ENCODE data around the gene CRYBB1. TPM values are rescaled to one million over a fixed set of nuclear protein-coding genes. Genes with fewer than 3 reads are reported as not detected.

The CRYBB1 gene
- total RNA-seq, 1 donor from 2014 or later: 0.55 TPM

DNA sequence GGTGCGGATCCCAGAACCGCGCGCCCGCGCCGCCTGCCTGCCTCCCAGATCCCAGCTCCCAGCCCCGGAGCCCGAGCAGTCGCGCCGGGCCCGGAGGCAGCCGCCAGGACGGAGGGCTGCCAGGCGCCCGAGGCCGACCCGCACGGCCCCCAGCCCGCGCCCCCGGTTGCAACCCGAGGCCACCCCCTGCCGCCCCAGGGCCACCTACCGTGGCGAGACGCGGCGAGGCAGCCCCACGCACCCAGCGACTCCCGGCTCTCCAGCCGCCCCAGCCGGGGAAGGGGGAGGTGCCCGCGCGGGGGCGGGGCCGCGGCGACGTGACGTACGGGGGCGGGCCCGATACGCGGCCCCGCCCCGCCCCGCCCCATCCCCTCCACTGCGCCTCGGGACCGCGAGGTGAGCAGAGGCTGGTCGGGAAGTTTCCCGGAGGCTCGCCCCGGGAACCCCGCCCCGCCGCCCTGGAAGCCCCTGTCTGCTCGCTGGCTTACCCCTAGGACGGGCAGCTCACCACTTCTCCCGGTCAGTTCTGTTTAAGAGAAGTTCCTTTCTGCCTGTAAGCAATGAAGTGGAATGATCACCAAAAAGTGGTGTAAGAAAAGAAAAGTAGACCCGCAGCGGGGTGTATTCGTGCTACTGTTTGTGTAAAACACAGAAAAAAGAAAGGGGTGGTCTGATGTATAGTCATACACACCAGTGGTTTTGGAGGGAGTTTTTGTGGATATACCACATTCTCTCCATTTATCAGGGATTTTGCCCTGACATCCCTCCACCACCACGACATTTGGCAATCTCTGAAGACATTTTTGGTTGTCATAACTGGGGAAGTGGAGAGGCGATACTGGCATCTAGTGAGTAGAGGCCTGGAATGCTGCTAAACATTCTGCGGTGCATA is 27.7 kb downstream of the CRYBB1 start, which contains the start of gene TPST2:
TPST2 (minus strand) TSS at position 288 of the 892 bp plus-strand sequence. CDS start 48,502 bp downstream, outside the sequence.
- H3K4me1 ChIP-seq: peaks cover 30% of the 10 kb centered on the region
- TF ChIP-seq, protein P1, sequence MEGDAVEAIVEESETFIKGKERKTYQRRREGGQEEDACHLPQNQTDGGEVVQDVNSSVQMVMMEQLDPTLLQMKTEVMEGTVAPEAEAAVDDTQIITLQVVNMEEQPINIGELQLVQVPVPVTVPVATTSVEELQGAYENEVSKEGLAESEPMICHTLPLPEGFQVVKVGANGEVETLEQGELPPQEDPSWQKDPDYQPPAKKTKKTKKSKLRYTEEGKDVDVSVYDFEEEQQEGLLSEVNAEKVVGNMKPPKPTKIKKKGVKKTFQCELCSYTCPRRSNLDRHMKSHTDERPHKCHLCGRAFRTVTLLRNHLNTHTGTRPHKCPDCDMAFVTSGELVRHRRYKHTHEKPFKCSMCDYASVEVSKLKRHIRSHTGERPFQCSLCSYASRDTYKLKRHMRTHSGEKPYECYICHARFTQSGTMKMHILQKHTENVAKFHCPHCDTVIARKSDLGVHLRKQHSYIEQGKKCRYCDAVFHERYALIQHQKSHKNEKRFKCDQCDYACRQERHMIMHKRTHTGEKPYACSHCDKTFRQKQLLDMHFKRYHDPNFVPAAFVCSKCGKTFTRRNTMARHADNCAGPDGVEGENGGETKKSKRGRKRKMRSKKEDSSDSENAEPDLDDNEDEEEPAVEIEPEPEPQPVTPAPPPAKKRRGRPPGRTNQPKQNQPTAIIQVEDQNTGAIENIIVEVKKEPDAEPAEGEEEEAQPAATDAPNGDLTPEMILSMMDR (IDR thresholded peaks at IDR 0.05): no peak
- intact Hi-C loops (cut with DNase I): no loop called here

DNA sequence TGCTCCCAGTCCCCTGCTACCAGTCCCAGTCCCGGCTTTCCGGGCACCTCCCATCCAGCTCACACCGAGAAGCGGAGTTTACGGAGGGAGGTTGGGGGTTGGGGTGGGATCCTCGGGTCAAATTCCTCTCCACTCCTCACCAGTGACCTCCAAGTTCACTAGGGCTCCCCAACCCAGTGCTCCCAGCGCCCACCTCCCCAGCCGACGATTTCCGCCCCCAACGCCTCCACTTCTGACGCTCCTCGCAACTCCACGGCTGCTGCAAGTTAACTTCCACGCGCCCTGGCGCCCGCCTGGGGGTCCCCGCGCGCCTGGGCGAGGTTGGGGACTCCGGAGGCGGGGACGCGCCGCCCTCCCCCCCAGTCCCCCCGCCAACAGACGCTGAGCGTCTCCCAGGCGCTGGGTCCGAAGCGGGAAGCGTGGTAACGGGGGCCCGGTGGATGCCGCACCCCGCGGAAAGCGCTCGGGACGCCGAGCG is 28.4 kb downstream of the CRYBB1 start:
- peak; percentile 48 for ATAC-seq
- H3K4me1 ChIP-seq: peaks cover 34% of the 10 kb centered on the region
- intact Hi-C loops (cut with DNase I): no loop called here

More for the DNA sequence above, 27.7 kb downstream of the CRYBB1 start, which contains the start of gene TPST2:
- Histone ChIP-seq H3K36me3 (no peaks in the 10 kb centered on the region), H3K27ac (peak within 1 kb of the TSS; percentile 88), H3K27me3 (no peaks in the 10 kb centered on the region), H3K9me3 (no peaks in the 10 kb centered on the region), H3K4me3 (peak within 1 kb of the TSS; percentile 88)
- DNase-seq: peak; percentile 90
- peak; percentile 96 for ATAC-seq

DNA sequence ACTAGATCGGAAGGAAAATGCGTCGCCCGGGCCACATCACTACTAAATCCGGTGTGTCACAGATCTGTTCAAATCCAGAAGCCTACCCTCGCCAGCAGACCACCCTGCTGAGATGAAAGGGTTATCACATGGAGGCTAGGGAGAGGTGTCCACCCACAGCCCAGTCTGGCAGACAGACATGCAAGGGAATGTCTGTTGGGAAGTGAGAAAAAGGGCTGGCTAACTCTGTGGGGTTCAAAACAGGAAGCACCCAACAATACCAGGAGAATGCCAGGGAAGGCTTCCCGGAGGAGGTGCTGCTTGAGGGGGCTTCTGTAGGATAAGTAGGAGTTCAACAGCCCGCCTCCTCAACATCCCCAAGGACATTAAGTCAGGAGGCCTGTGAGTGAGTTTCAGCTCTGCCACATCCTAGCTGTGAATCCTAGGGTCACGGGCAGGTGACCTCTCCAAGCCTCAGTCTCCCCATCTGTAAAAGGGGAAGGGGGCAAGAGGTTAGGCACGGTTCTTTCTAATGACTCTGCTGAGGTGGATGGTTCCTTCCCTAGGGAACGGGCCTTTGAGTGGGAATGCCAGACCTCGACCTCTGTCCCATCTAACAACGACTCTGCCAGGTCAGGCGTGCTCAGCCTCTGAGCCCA is 29.0 kb downstream of the CRYBB1 start:
- H3K4me3 ChIP-seq: peak overlapping the region; percentile 88
- intact Hi-C loops (cut with DNase I): no loop called here
- no peaks in the 10 kb centered on the region for H3K27me3 ChIP-seq
- peaks cover 34% of the 10 kb centered on the region for H3K4me1 ChIP-seq
- H3K27ac ChIP-seq: peak overlapping the region; percentile 88
- DNase-seq (no peak), ATAC-seq (no peak)
- H3K9me3 ChIP-seq: no peaks in the 10 kb centered on the region
- no peaks in the 10 kb centered on the region for H3K36me3 ChIP-seq
- TF ChIP-seq, protein P1 (IDR thresholded peaks at IDR 0.05): no peak

More for the DNA sequence above, 28.4 kb downstream of the CRYBB1 start:
- H3K9me3 ChIP-seq: no peaks in the 10 kb centered on the region
- H3K27ac ChIP-seq: peak overlapping the region; percentile 88
- peak; percentile 72 for DNase-seq
- H3K36me3 ChIP-seq: no peaks in the 10 kb centered on the region
- peak overlapping the region; percentile 88 for H3K4me3 ChIP-seq
- TF ChIP-seq, protein P1 (IDR thresholded peaks at IDR 0.05): no peak
- no peaks in the 10 kb centered on the region for H3K27me3 ChIP-seq

DNA sequence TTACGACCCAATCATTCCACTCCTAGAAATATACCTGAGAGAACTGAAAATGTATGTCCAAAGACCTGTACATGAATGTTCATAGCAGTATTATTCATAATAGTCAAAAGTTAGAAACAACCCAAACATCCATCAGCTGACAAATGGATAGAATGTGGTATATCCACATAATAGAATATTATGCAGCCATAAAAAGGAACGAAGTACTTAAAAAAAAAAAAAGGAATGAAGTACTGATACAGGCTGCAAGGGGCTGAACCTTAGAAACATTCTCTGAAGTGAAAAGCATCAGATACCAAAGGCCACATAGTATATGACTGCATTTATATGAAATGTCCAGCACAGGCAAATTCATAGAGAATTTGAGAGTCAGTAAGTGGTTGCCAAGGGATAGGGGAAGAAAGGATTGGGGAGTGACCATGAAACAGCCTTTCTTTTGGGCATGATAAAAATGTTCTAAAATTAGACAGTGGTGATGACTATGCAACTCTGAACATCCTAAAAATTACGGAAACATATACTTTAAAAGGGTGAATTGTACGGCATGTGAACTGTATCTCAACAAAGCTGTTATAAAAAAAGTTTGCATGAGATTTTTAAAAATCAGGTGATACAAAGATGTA is 29.7 kb downstream of the CRYBB1 start:
- H3K4me3 ChIP-seq: peak overlapping the region; percentile 88
- peak overlapping the region; percentile 19 for H3K27ac ChIP-seq
- intact Hi-C loops (cut with DNase I): no loop called here
- H3K9me3 ChIP-seq: no peaks in the 10 kb centered on the region
- H3K36me3 ChIP-seq: no peaks in the 10 kb centered on the region
- peaks cover 34% of the 10 kb centered on the region for H3K4me1 ChIP-seq
- ATAC-seq: no peak
- no peaks in the 10 kb centered on the region for H3K27me3 ChIP-seq
- DNase-seq: no peak
- TF ChIP-seq, protein P1 (IDR thresholded peaks at IDR 0.05): no peak

DNA sequence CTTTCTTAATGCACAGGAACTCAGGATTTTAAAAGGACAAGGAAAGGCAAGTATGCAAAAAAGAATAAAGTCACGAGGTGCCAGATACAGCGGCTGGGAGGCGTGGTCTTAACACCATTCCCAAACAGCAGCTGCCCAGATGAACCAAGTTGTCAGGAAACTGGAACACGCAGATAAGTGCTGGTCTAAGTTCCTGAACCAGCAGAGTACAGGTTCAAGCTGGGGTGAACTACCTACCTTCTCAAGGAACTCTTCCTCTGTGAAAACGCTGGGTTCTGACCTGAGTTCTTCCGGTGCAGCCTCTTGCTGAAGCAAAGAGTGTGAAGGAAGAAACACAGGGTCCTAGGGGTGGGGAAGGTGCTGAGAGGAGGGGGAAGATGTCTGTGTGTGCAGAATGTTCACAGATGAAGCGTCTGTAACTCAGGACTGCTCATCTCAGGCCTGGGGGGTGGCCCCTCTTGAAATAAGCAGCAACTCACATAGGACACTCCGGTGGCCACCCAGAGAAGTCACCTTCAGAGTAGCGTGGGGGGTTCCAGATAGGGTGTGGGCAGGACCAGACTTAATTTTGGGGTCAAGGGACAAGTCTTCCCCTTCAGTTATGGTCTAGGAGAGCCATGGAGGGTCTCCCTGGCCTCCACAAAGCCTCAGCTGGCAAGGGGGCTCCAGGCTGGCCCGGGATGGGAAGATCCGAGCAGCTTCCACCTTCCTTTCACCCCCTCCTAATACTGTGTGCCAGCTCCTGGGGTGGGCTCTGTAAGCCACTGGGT is 31.1 kb downstream of the CRYBB1 start:
- peak overlapping the region; percentile 11 for H3K4me3 ChIP-seq
- TF ChIP-seq, protein P1 (IDR thresholded peaks at IDR 0.05): no peak
- no peaks in the 10 kb centered on the region for H3K27me3 ChIP-seq
- no peak overlapping the region for H3K27ac ChIP-seq
- H3K4me1 ChIP-seq: peaks cover 29% of the 10 kb centered on the region
- H3K36me3 ChIP-seq: no peaks in the 10 kb centered on the region
- no peaks in the 10 kb centered on the region for H3K9me3 ChIP-seq
- intact Hi-C loops (cut with DNase I): no loop called here
- no peak for DNase-seq
- no peak for ATAC-seq
